SU-DHL-6 (cell line): Measurements from ENCODE around the gene PET100.

Experiments used
- H2AFZ ChIP-seq: fragments of 200-600 bp; sonication (generic); 2 replicates; pipeline ENCODE4 v1.6.1; 2014; ENCODE audit warnings: low read depth, mild to moderate bottlenecking, moderate library complexity, mixed read lengths, antibody characterized with exemption, low read length; ENCODE audit not compliant: severe bottlenecking
- H3F3A ChIP-seq: fragments of 200-600 bp; shearing (Covaris generic); 2 replicates; pipeline ENCODE4 v1.6.0; 2016; ENCODE audit warnings: antibody characterized with exemption, mild to moderate bottlenecking; ENCODE audit not compliant: insufficient read depth
- H3K27ac ChIP-seq: fragments of 200-600 bp; sonication (generic); 2 replicates; pipeline ENCODE4 v1.5.1; 2016; ENCODE audit warnings: low read depth, mild to moderate bottlenecking, low read length, moderate library complexity, mixed read lengths
- H3K27me3 ChIP-seq: fragments of 200-600 bp; sonication (generic), shearing (Covaris generic); 2 replicates; pipeline ENCODE4 v1.6.0; 2014; ENCODE audit warnings: mild to moderate bottlenecking, low read length
- H3K36me3 ChIP-seq: fragments of 200-600 bp; sonication (generic); 2 replicates; pipeline ENCODE4 v1.6.1; 2014; ENCODE audit warnings: mild to moderate bottlenecking, low read length, mixed read lengths
- H3K4me2 ChIP-seq: fragments of 300-600, 200-600 bp; shearing (Covaris generic), sonication (generic); 2 replicates; pipeline ENCODE4 v1.6.0; 2014; ENCODE audit warnings: low read length, low read depth, mild to moderate bottlenecking; ENCODE audit not compliant: poor library complexity, severe bottlenecking
- H3K4me3 ChIP-seq: fragments of 200-600 bp; sonication (generic); 2 replicates; pipeline ENCODE4 v1.5.1; 2014; ENCODE audit warnings: antibody characterized with exemption, low read length, mild to moderate bottlenecking, mixed read lengths; ENCODE audit not compliant: insufficient read depth, poor library complexity, severe bottlenecking
- H3K79me2 ChIP-seq: fragments of 200-600 bp; sonication (generic); 2 replicates; pipeline ENCODE4 v1.6.1; 2014; ENCODE audit warnings: mild to moderate bottlenecking, low read length, moderate library complexity; ENCODE audit not compliant: insufficient read depth
- H3K9ac ChIP-seq: fragments of 200-600 bp; sonication (generic); 2 replicates; pipeline ENCODE4 v1.7.0; 2014; ENCODE audit warnings: mild to moderate bottlenecking, low read length
- H3K9me2 ChIP-seq: fragments of 200-600 bp; sonication (generic); replicated peaks from 2 replicates; pipeline ENCODE4 v1.6.1; 2014; ENCODE audit warnings: low read length; ENCODE audit not compliant: insufficient read depth
- H3K9me3 ChIP-seq: fragments of 200-600 bp; sonication (generic); 2 replicates; pipeline ENCODE4 v1.6.1; 2014; ENCODE audit warnings: low read length, mixed read lengths; ENCODE audit not compliant: insufficient read depth
- H4K20me1 ChIP-seq: fragments of 200-600 bp; sonication (generic); 2 replicates; pipeline ENCODE4 v1.6.1; 2014; ENCODE audit warnings: low read depth, mild to moderate bottlenecking, antibody characterized with exemption, low read length, moderate library complexity, mixed read lengths
- CTCF ChIP-seq: fragments of 200-600 bp; sonication (generic); IDR thresholded peaks from one replicate; pipeline ENCODE4 v1.5.1; 2017; ENCODE audit warnings: antibody characterized with exemption, mild to moderate bottlenecking, low read length, moderate library complexity; ENCODE audit not compliant: insufficient read depth, poor library complexity, severe bottlenecking
- EZH2phosphoT487 ChIP-seq: fragments of 200-600 bp; sonication (generic), shearing (Covaris generic); conservative IDR thresholded peaks from 2 replicates; pipeline ENCODE4 v1.6.1; 2018; ENCODE audit warnings: mild to moderate bottlenecking, antibody characterized with exemption, low read length, moderate library complexity, mixed read lengths

Gene PET100

GRCh38 chr19:7645656-7646425, 16.2 kb downstream of the PET100 start:
- Histone ChIP-seq H4K20me1 (no peaks in the 10 kb centered on the region), H3F3A (no peaks in the 10 kb centered on the region), H3K79me2 (no peaks in the 10 kb centered on the region), H3K36me3 (no peaks in the 10 kb centered on the region), H3K9me3 (no peaks in the 10 kb centered on the region), H2AFZ (no peak overlapping the region), H3K9me2 (no peaks in the 10 kb centered on the region), H3K4me3 (no peak overlapping the region), H3K27me3 (no peaks in the 10 kb centered on the region), H3K27ac (no peak overlapping the region), H3K4me2 (no peak overlapping the region), H3K9ac (no peak overlapping the region)
- TF ChIP-seq EZH2phosphoT487 (no peak), CTCF (no peak)

- TF ChIP-seq EZH2phosphoT487: no peak
- H4K20me1 ChIP-seq: no peaks in the 10 kb centered on the region
- H2AFZ ChIP-seq: no peak overlapping the region
- H3K9ac ChIP-seq: no peak overlapping the region
- no peaks in the 10 kb centered on the region for H3K9me3 ChIP-seq
- H3K4me3 ChIP-seq: no peak overlapping the region
- H3K36me3 ChIP-seq: no peaks in the 10 kb centered on the region
- no peaks in the 10 kb centered on the region for H3K79me2 ChIP-seq
- no peak overlapping the region for H3K27ac ChIP-seq
- no peak overlapping the region for H3K4me2 ChIP-seq
- no peaks in the 10 kb centered on the region for H3K27me3 ChIP-seq
- no peaks in the 10 kb centered on the region for H3F3A ChIP-seq
- no peaks in the 10 kb centered on the region for H3K9me2 ChIP-seq
Observed at GRCh38 chr19:7646426-7646700, 16.8 kb downstream of the PET100 start.

GRCh38 chr19:7647156-7647555, 17.6 kb downstream of the PET100 start:
- Histone ChIP-seq H3K36me3 (no peaks in the 10 kb centered on the region), H3F3A (no peaks in the 10 kb centered on the region), H3K9me3 (no peaks in the 10 kb centered on the region), H3K27me3 (no peaks in the 10 kb centered on the region), H3K79me2 (no peaks in the 10 kb centered on the region), H2AFZ (no peak overlapping the region), H3K9ac (no peak overlapping the region), H3K27ac (no peak overlapping the region), H3K4me3 (no peak overlapping the region), H3K9me2 (no peaks in the 10 kb centered on the region), H3K4me2 (no peak overlapping the region), H4K20me1 (no peaks in the 10 kb centered on the region)
- TF ChIP-seq EZH2phosphoT487 (no peak), CTCF (no peak)

- H3K4me2 ChIP-seq: no peak overlapping the region
- no peak overlapping the region for H3K27ac ChIP-seq
- no peaks in the 10 kb centered on the region for H3K36me3 ChIP-seq
- H3K4me3 ChIP-seq: no peak overlapping the region
- TF ChIP-seq EZH2phosphoT487: no peak
- no peak for TF ChIP-seq CTCF
- H3K79me2 ChIP-seq: no peaks in the 10 kb centered on the region
- H3K9me2 ChIP-seq: no peaks in the 10 kb centered on the region
- H2AFZ ChIP-seq: no peak overlapping the region
- no peaks in the 10 kb centered on the region for H3K27me3 ChIP-seq
- H3K9ac ChIP-seq: no peak overlapping the region
- no peaks in the 10 kb centered on the region for H4K20me1 ChIP-seq
- no peaks in the 10 kb centered on the region for H3F3A ChIP-seq
- H3K9me3 ChIP-seq: no peaks in the 10 kb centered on the region
Observed at GRCh38 chr19:7648265-7649014, 18.8 kb downstream of the PET100 start.
